ENCODE data around the gene ZNF200. TPM values are rescaled to one million over a fixed set of nuclear protein-coding genes. Genes with fewer than 3 reads are reported as not detected.
"Not testable (repeated sequence)": the region's sequence is repeated elsewhere in the genome, so short reads cannot be mapped to it uniquely, and the experiment has no call there.

ZNF200 gene
- total and polyA plus RNA-seq, 9 donors = 4.8 to 9.2 (median 7.5) TPM

DNA sequence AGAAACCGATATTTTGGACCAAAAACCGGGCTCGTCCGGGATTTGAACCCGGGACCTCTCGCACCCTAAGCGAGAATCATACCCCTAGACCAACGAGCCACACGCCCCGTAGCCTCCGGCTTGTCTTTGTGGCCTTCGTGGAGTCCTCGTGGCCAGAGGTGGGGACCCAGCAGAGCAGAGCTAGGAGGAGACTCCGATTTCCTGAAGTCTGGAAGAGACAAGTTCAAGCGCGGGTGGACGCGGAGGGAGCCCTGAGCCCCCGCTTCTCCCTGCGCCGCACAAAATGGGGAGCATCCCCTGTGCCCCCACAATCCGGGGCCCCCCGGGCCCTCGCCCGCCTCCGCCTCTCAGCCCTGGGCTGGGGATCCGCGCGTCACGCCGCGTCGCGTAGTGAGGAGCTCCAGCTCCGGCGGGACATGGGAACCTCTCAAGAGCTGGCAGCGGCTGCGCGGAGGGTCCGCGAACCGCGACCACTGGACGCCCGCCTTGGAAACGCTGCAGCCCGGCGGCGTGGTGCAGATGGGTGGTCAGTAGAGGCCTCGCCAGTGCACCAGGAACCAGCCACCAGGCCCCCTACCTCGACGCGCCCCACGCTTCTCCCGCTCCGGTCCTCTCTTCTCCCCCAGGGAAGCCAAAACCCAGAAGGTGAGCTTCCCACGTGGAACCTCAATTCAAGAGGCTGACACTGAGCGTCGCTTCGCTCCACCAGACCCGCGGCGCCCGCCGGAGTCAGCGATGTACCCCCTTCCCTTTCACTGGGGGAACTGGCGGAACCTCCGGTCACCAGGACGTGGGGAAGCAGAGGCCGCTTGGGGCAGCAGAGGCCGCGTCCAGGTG is 52.1 kb downstream of the ZNF200 start:
- no peak for TF ChIP-seq POLR2A (IDR thresholded peaks at IDR 0.05)
- TF ChIP-seq EP300 (IDR thresholded peaks at IDR 0.05) = no peak
- TF ChIP-seq, protein P1, sequence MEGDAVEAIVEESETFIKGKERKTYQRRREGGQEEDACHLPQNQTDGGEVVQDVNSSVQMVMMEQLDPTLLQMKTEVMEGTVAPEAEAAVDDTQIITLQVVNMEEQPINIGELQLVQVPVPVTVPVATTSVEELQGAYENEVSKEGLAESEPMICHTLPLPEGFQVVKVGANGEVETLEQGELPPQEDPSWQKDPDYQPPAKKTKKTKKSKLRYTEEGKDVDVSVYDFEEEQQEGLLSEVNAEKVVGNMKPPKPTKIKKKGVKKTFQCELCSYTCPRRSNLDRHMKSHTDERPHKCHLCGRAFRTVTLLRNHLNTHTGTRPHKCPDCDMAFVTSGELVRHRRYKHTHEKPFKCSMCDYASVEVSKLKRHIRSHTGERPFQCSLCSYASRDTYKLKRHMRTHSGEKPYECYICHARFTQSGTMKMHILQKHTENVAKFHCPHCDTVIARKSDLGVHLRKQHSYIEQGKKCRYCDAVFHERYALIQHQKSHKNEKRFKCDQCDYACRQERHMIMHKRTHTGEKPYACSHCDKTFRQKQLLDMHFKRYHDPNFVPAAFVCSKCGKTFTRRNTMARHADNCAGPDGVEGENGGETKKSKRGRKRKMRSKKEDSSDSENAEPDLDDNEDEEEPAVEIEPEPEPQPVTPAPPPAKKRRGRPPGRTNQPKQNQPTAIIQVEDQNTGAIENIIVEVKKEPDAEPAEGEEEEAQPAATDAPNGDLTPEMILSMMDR (IDR thresholded peaks at IDR 0.05) = no peak
- Histone ChIP-seq H3K36me3 (no peaks in the 10 kb centered on the region), H3K9me3 (peaks cover 0 to 9% of the 10 kb centered on the region in 2 donors), H3K4me1 (ENCODE audit: insufficient read depth) (no peaks in the 10 kb centered on the region), H3K27me3 (no peaks in the 10 kb centered on the region), H3K27ac (no peak overlapping the region), H3K4me3 (no peak overlapping the region)
- 1% methylated on average over 35 to 72 of the region's 72 CpGs for WGBS, 3 donors
- DNase-seq = no peak
- intact Hi-C loops (cut with DNase I) = no loop called here

GRCh38 chr16:3182293-3182607 is 52.7 kb downstream of the ZNF200 start:
- H3K4me1 ChIP-seq (ENCODE audit: insufficient read depth); H3K36me3 ChIP-seq; H3K27me3 ChIP-seq; H3K4me3 ChIP-seq; DNase-seq; H3K27ac ChIP-seq; intact Hi-C loops (cut with DNase I); H3K9me3 ChIP-seq: not testable (repeated sequence)
- WGBS, 3 donors = 28 to 41% (median 35%) methylated on average over 8 of the region's 8 CpGs

DNA sequence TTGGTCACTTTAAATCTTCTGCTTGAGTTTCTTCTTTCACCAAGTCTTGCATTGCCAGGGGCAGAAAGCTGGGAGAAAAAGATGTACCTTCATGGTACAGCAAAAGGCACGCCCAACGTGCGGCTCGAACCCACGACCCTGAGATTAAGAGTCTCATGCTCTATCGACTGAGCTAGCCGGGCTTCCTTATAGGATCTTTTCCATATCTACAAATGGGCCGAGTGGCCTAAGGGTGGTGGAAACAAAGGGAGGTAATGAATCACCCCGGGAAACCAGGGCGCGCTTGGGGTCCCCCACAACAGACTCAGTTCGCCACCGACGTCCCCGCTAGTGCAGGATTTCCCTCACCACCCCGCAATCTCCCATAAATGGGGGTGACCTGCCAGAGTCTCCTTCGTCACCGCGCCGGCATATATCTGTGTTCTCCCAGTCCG is 54.5 kb downstream of the ZNF200 start:
- no peaks in the 10 kb centered on the region for H3K36me3 ChIP-seq
- no peak for DNase-seq
- H3K9me3 ChIP-seq = peaks cover 0 to 9% of the 10 kb centered on the region in 2 donors
- no peak overlapping the region for H3K4me3 ChIP-seq
- 26 to 63% (median 62%) methylated on average over 21 of the region's 21 CpGs for WGBS, 3 donors
- no peaks in the 10 kb centered on the region for H3K4me1 ChIP-seq (ENCODE audit: insufficient read depth)
- intact Hi-C loops (cut with DNase I) = no loop called here
- no peak for TF ChIP-seq POLR2A (IDR thresholded peaks at IDR 0.05)
- TF ChIP-seq, protein P1 (IDR thresholded peaks at IDR 0.05) = no peak
- no peak for TF ChIP-seq EP300 (IDR thresholded peaks at IDR 0.05)
- no peaks in the 10 kb centered on the region for H3K27me3 ChIP-seq
- H3K27ac ChIP-seq = no peak overlapping the region

DNA sequence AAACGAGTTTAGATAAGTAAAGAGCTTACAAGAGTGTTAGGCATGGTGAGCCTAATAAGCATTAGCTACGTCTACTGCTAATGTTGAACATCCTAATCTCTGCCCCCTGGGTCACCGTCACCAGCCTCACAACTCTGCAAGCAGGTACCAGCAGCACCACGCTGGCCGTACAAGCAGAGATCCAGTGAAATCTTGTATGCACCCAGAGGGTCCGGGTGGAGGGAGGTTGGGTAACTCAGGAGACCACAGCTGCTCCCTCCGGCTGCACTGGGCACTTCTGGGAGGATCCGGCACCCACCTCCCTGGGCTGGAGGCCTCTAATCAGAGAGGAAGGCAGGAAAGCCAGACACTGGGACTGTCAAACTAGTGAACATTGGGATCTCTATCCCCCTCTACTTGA is 55.3 kb downstream of the ZNF200 start:
- no peak for DNase-seq
- no peak overlapping the region for H3K4me3 ChIP-seq
- peaks cover 0 to 1% of the 10 kb centered on the region in 2 donors for H3K9me3 ChIP-seq
- 63 to 71% (median 68%) methylated on average over 8 of the region's 8 CpGs for WGBS, 3 donors
- H3K36me3 ChIP-seq = no peaks in the 10 kb centered on the region
- intact Hi-C loops (cut with DNase I) = no loop called here
- no peaks in the 10 kb centered on the region for H3K4me1 ChIP-seq (ENCODE audit: insufficient read depth)
- no peak overlapping the region for H3K27ac ChIP-seq
- no peak for TF ChIP-seq POLR2A (IDR thresholded peaks at IDR 0.05)
- TF ChIP-seq, protein P1 (IDR thresholded peaks at IDR 0.05) = no peak
- TF ChIP-seq EP300 (IDR thresholded peaks at IDR 0.05) = no peak
- no peaks in the 10 kb centered on the region for H3K27me3 ChIP-seq
